Measurements from ENCODE around the gene CRMP1.

CRMP1 gene

DNA sequence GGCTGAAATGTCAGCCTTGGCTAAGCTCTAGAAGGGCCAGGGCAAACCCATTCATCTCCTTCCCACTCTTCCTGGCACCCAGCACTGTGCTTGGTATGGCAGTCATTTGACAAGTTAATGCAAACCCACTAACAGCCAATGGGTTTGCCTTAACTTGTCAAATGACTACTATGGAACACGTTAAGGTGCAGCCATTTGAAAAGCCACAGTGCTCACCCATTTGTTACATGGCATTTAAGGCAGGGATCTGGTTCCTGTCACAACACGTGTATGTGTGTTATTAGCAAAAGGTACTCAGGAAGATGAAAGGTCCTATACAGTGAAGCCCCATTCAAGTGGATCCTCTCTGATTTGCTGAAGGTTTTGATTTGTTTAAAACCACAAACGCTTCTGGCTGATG, 7.2 kb downstream of the CRMP1 start:
- peaks cover 22% of the 10 kb centered on the region for H3K4me1 ChIP-seq (ENCODE audit: control insufficient read depth, insufficient read depth, low read length)
- no peaks in the 10 kb centered on the region for H3K36me3 ChIP-seq (ENCODE audit: control insufficient read depth, insufficient read depth, low read length)
- no peaks in the 10 kb centered on the region for H3K9me3 ChIP-seq (ENCODE audit: control insufficient read depth, insufficient read depth, low read length)
- peaks cover 16% of the 10 kb centered on the region for H3K27me3 ChIP-seq (ENCODE audit: control insufficient read depth, insufficient read depth, low read length)
- no peak overlapping the region for H3K9ac ChIP-seq (ENCODE audit: low read depth, low read length)
- H3K4me3 ChIP-seq (ENCODE audit: low read depth, low read length) = no peak overlapping the region

DNA sequence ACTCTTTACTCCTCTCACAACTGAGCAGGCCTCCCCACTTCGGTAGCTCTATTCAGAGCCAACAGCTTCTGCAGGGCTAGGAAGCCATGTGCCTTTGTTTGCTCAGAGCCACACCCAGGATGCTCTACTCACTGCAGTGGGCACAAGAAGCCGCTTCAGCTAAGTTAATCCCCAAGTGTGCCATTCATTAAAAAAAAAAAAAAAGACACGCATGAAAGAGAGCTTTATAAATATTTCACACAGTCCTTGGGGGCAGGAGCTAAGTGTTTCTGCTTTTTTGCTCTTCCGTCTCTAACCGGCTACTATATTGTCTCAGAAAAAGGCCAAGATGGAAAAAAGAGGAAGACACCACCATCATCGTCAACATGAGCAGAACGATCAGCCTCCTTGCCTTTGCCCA, 8.1 kb downstream of the CRMP1 start:
- peaks cover 20% of the 10 kb centered on the region for H3K4me1 ChIP-seq (ENCODE audit: control insufficient read depth, insufficient read depth, low read length)

DNA sequence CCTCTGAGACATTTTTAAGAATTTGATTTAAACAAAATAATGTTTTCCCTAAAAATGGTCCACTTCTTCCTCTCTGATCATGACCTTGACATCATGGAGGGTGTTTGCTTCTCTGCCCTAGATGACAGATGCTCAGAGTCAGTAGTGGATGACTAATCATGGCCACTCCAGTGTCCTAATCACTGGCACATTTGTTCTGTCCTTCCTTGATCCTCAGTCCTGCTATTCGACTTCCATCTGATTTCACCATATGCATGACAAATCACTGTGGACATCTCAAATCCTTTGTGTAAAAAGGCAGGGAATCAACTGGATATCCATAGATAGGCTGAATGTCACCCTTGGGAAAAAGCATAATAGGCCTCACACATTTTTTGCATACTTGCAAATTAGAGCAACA, 9.0 kb downstream of the CRMP1 start:
- Histone ChIP-seq H3K4me1 (ENCODE audit: control insufficient read depth, insufficient read depth, low read length) (peaks cover 12% of the 10 kb centered on the region), H3K36me3 (ENCODE audit: control insufficient read depth, insufficient read depth, low read length) (no peaks in the 10 kb centered on the region), H3K27me3 (ENCODE audit: control insufficient read depth, insufficient read depth, low read length) (peaks cover 2% of the 10 kb centered on the region), H3K9me3 (ENCODE audit: control insufficient read depth, insufficient read depth, low read length) (no peaks in the 10 kb centered on the region), H3K9ac (ENCODE audit: low read depth, low read length) (no peak overlapping the region), H3K4me3 (ENCODE audit: low read depth, low read length) (no peak overlapping the region)

More for the DNA sequence above, 8.1 kb downstream of the CRMP1 start:
- Histone ChIP-seq H3K9ac (ENCODE audit: low read depth, low read length) (no peak overlapping the region), H3K36me3 (ENCODE audit: control insufficient read depth, insufficient read depth, low read length) (no peaks in the 10 kb centered on the region), H3K9me3 (ENCODE audit: control insufficient read depth, insufficient read depth, low read length) (no peaks in the 10 kb centered on the region), H3K4me3 (ENCODE audit: low read depth, low read length) (no peak overlapping the region), H3K27me3 (ENCODE audit: control insufficient read depth, insufficient read depth, low read length) (peaks cover 11% of the 10 kb centered on the region)

DNA sequence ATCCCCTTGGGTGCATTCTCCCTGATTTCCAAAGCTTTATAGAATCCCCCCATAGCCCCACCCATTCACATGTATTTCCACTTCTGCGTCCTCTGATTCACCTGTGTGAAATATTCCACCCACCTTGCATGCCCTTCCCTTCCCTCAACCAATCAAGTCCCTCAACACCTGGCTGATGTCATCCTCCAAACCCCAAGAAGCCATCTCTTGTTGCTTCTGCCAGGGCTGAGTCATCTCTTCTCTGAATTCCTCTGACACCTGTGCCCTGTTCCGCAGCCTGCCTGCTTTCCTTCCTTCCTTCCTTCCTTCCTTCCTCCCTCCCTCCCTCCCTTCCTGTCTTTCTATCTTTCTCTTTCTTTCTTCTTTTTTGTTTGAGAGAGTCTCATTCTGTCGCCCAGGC, 9.9 kb downstream of the CRMP1 start:
- Histone ChIP-seq H3K4me1 (ENCODE audit: control insufficient read depth, insufficient read depth, low read length) (peaks cover 10% of the 10 kb centered on the region), H3K27me3 (ENCODE audit: control insufficient read depth, insufficient read depth, low read length) (no peaks in the 10 kb centered on the region), H3K4me3 (ENCODE audit: low read depth, low read length) (no peak overlapping the region), H3K9me3 (ENCODE audit: control insufficient read depth, insufficient read depth, low read length) (no peaks in the 10 kb centered on the region), H3K36me3 (ENCODE audit: control insufficient read depth, insufficient read depth, low read length) (no peaks in the 10 kb centered on the region), H3K9ac (ENCODE audit: low read depth, low read length) (no peak overlapping the region)

DNA sequence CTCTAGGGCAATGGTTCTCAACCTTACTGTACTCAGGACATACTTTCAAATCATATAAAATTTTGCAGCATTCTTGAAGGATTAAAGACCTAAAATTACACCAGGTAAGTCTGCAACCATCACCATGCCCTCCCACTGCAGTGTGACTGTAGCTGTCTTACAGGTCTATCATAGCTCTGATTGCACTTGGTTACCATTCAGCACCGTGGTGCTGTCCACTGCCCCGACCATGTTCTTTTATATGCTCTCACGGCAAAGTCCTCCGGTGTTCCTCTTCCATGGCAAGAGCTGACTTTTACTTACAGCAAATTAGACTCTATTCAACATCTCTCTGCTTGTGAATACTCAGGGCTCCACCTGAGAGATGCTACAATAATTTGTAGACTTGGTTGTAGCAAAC, 11.5 kb downstream of the CRMP1 start:
- Histone ChIP-seq H3K27me3 (ENCODE audit: control insufficient read depth, insufficient read depth, low read length) (no peaks in the 10 kb centered on the region), H3K9ac (ENCODE audit: low read depth, low read length) (no peak overlapping the region), H3K9me3 (ENCODE audit: control insufficient read depth, insufficient read depth, low read length) (no peaks in the 10 kb centered on the region), H3K4me3 (ENCODE audit: low read depth, low read length) (no peak overlapping the region), H3K4me1 (ENCODE audit: control insufficient read depth, insufficient read depth, low read length) (peaks cover 13% of the 10 kb centered on the region), H3K36me3 (ENCODE audit: control insufficient read depth, insufficient read depth, low read length) (no peaks in the 10 kb centered on the region)

DNA sequence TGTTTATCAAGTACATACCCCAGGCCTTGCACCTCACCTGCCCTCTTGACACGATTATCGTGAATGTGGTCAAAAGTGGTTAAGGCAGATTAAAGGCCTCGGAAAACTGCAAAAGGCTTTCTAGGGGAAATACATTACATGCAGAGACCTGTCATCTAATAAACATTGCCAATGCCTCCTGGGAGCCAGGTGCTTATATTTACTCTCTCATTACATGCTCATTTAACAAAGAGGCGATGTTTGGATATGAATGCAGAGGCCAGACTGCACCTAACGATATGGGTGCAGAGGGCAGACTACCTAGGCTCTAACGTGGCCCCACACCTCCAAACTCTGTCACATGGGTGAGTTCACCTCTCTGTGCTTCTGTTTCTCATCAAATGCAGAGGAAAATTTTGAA, 14.5 kb downstream of the CRMP1 start:
- no peak overlapping the region for H3K9ac ChIP-seq (ENCODE audit: low read depth, low read length)
- no peaks in the 10 kb centered on the region for H3K36me3 ChIP-seq (ENCODE audit: control insufficient read depth, insufficient read depth, low read length)
- H3K27me3 ChIP-seq (ENCODE audit: control insufficient read depth, insufficient read depth, low read length) = no peaks in the 10 kb centered on the region
- no peak overlapping the region for H3K4me3 ChIP-seq (ENCODE audit: low read depth, low read length)
- peaks cover 6% of the 10 kb centered on the region for H3K4me1 ChIP-seq (ENCODE audit: control insufficient read depth, insufficient read depth, low read length)
- H3K9me3 ChIP-seq (ENCODE audit: control insufficient read depth, insufficient read depth, low read length) = no peaks in the 10 kb centered on the region

DNA sequence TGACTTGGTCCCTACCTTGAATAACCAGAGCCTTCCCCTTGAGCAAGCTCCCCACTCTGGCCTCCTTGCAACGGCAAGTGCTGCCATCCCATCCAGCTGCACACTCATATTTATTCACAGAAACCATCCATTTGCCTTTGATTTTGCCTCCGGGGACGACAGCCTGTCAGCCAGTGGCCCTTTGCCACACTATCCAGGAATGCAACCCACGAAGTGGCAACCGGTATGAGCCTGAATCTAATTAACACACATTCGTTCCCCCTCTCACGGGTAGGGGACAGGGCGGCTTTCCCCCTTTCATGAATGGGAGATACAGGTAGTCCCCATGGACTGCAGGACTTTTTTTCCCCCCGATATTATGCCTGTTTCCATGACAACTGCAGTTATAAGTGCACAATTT, 15.5 kb downstream of the CRMP1 start:
- Histone ChIP-seq H3K4me3 (ENCODE audit: low read depth, low read length) (no peak overlapping the region), H3K9ac (ENCODE audit: low read depth, low read length) (no peak overlapping the region), H3K36me3 (ENCODE audit: control insufficient read depth, insufficient read depth, low read length) (no peaks in the 10 kb centered on the region), H3K27me3 (ENCODE audit: control insufficient read depth, insufficient read depth, low read length) (no peaks in the 10 kb centered on the region), H3K9me3 (ENCODE audit: control insufficient read depth, insufficient read depth, low read length) (no peaks in the 10 kb centered on the region), H3K4me1 (ENCODE audit: control insufficient read depth, insufficient read depth, low read length) (peaks cover 6% of the 10 kb centered on the region)

DNA sequence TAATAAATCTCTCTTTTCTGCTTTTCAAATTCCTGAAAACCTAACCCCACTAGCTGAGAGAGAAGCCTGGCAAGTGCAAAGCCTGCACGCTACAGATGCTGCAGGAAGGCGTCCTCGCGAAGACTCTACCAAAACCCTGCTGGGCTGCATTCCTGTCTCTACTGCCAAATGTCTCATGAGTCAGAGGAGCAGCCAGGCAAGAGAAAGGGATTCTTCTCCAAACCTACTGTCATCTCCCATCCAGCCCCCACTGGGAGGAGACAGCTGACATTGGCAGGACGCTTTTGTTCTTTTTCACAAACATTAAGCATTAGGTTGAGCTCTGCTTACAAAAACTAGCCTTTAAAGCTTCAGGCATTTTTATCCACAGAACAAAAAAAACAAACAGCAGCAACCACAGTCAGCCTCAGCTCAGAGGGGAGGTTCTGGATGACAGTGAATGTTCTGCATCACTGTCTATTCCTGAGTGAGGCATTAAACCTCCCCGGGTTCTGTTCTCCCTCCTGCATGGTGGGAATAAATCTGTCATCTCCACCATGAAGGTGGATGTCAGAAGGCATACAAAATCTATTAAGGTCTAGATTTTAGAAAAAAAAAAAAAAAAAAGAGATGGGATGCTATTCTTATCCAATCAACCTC, 18.0 kb downstream of the CRMP1 start:
- Histone ChIP-seq H3K9me3 (ENCODE audit: control insufficient read depth, insufficient read depth, low read length) (no peaks in the 10 kb centered on the region), H3K27me3 (ENCODE audit: control insufficient read depth, insufficient read depth, low read length) (no peaks in the 10 kb centered on the region), H3K4me3 (ENCODE audit: low read depth, low read length) (no peak overlapping the region), H3K36me3 (ENCODE audit: control insufficient read depth, insufficient read depth, low read length) (peaks cover 3% of the 10 kb centered on the region), H3K9ac (ENCODE audit: low read depth, low read length) (no peak overlapping the region), H3K4me1 (ENCODE audit: control insufficient read depth, insufficient read depth, low read length) (peaks cover 6% of the 10 kb centered on the region)

DNA sequence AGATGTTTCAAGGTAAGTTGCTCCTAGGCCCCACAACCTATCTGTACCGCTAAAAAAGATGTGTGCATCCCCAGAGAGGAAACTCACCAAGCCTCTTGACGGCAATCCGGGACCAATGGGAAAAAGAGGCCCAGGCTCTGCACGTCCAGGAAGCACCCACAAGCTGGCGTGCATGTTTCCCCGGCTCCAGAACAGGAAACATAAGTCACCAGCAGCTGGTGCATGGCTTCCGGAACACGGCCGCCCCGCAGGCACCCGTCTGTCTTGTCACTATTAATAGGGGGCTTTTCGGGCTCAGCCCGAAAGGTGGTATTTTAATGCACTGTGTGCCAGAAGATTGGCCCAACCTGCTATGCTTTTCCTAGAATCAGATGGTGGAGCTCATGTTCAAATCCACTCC, 22.2 kb downstream of the CRMP1 start:
- Histone ChIP-seq H3K27me3 (ENCODE audit: control insufficient read depth, insufficient read depth, low read length) (no peaks in the 10 kb centered on the region), H3K9me3 (ENCODE audit: control insufficient read depth, insufficient read depth, low read length) (no peaks in the 10 kb centered on the region), H3K36me3 (ENCODE audit: control insufficient read depth, insufficient read depth, low read length) (peaks cover 10% of the 10 kb centered on the region), H3K4me1 (ENCODE audit: control insufficient read depth, insufficient read depth, low read length) (peaks cover 3% of the 10 kb centered on the region), H3K4me3 (ENCODE audit: low read depth, low read length) (no peak overlapping the region), H3K9ac (ENCODE audit: low read depth, low read length) (no peak overlapping the region)

DNA sequence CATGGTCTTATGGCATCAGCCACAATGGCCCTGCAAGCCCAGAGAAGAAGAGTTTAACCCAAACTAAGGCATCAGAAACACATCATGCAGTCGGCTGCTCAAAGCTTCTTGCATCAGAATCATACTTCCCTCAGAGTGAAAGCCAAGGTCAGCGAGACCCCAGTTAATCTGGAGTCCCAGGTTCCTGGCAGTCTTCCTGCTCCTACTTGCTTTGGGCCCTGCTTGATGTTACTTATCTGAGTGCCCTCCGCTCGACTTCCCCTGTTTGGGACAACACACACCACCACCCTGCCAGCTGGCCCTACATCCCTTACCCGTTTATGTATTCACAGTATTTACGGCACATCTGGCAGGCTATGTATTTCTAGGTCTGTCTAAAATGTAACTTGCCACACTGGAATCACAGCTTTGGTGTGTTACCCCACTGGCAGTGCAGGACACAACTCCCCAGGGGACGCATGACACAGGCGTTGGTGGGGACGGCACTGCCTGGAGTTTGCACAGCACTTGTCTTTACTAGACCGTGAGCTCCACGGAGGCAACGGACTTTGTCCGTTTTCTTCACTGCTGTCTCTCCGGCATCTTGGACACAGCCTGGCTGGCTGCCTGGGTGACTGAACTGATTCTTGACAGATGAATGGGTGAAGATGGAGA, 22.8 kb downstream of the CRMP1 start:
- Histone ChIP-seq H3K9ac (ENCODE audit: low read depth, low read length) (no peak overlapping the region), H3K27me3 (ENCODE audit: control insufficient read depth, insufficient read depth, low read length) (no peaks in the 10 kb centered on the region), H3K4me1 (ENCODE audit: control insufficient read depth, insufficient read depth, low read length) (peaks cover 3% of the 10 kb centered on the region), H3K9me3 (ENCODE audit: control insufficient read depth, insufficient read depth, low read length) (no peaks in the 10 kb centered on the region), H3K4me3 (ENCODE audit: low read depth, low read length) (no peak overlapping the region), H3K36me3 (ENCODE audit: control insufficient read depth, insufficient read depth, low read length) (peaks cover 12% of the 10 kb centered on the region)

DNA sequence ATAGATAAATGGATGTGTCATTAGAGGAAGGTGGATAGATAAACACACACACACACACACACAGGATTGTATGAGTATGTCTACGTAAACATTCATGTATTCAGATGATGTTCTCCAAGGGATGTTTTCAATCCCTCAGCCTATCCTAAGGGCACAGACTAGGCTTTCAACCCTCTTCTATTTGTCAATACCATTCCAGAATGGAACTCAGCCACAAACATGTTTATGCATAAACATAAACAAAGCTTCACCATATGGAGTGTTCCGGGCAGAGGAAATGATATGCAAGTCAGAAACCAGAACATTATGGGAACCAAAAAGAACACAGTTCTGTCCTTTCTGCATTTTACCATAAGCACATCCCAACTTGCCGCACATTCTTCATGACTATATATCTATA, 25.0 kb downstream of the CRMP1 start:
- Histone ChIP-seq H3K9ac (ENCODE audit: low read depth, low read length) (no peak overlapping the region), H3K4me3 (ENCODE audit: low read depth, low read length) (no peak overlapping the region), H3K9me3 (ENCODE audit: control insufficient read depth, insufficient read depth, low read length) (no peaks in the 10 kb centered on the region), H3K27me3 (ENCODE audit: control insufficient read depth, insufficient read depth, low read length) (no peaks in the 10 kb centered on the region), H3K4me1 (ENCODE audit: control insufficient read depth, insufficient read depth, low read length) (peaks cover 4% of the 10 kb centered on the region), H3K36me3 (ENCODE audit: control insufficient read depth, insufficient read depth, low read length) (peaks cover 15% of the 10 kb centered on the region)

Data from iPS-15b (cell line).